ENCODE measurements around the gene USP33. TPM values are rescaled to one million over a fixed set of nuclear protein-coding genes. Genes with fewer than 3 reads are reported as not detected.

Gene USP33
- total and polyA plus RNA-seq, 9 of the 15 experiments (the other 6 are each of a cell fraction or from before 2014, with no cell fraction given), result 22.4 to 83.5 (median 44.7) TPM

- TF ChIP-seq RERE (CRISPR knock-in tag; IDR thresholded peaks at IDR 0.05; ENCODE audit: borderline replicate concordance), result no peak
- TF ChIP-seq MAFK (IDR thresholded peaks at IDR 0.05; ENCODE audit: low read length), result peak; percentile 93
- TF ChIP-seq E4F1 (CRISPR knock-in tag; IDR thresholded peaks at IDR 0.05; ENCODE audit: borderline replicate concordance), result no peak
- TF ChIP-seq NBN (IDR thresholded peaks at IDR 0.05; ENCODE audit: low read depth), result no peak
Observed at GRCh38 chr1:77725706-77726105, 33.9 kb downstream of the USP33 start (continued).
